ENCODE results near the gene MMP17. TPM values are rescaled to one million over a fixed set of nuclear protein-coding genes. Genes with fewer than 3 reads are reported as not detected.

Gene MMP17
- total RNA-seq, 2 experiments from 2014 or later, result not detected

- Histone ChIP-seq H3K4me1 (ENCODE audit: insufficient read depth, low read length, poor library complexity, severe bottlenecking) (no peaks in the 10 kb centered on the region), H3K4me3 (ENCODE audit: low read depth, low read length, poor library complexity, severe bottlenecking) (no peak overlapping the region), H3K9me2 (ENCODE audit: insufficient read depth, low read length) (no peaks in the 10 kb centered on the region), H2AFZ (ENCODE audit: low read length) (no peak overlapping the region), H4K20me1 (ENCODE audit: insufficient read depth, low read length) (no peaks in the 10 kb centered on the region), H3K9me3 (ENCODE audit: low read length) (no peaks in the 10 kb centered on the region), H3K79me2 (ENCODE audit: insufficient read depth, low read depth, low read length) (no peaks in the 10 kb centered on the region), H3K4me2 (ENCODE audit: low read length) (no peak overlapping the region), H3K36me3 (ENCODE audit: insufficient read depth, low read length) (no peaks in the 10 kb centered on the region), H3K27ac (ENCODE audit: low read depth, low read length, poor library complexity, severe bottlenecking) (no peak overlapping the region)
- ChIA-PET CTCF (ENCODE audit: unreplicated experiment) (no interaction called here), POLR2A (no interaction called here)
- BruUV-seq (replicated peaks), result no TSS peak
- no peak for DNase-seq (ENCODE audit: low spot score)
- intact Hi-C loops (cut with micrococcal nuclease; ENCODE audit: unreplicated experiment), result no loop called here
- TF ChIP-seq, protein P1, sequence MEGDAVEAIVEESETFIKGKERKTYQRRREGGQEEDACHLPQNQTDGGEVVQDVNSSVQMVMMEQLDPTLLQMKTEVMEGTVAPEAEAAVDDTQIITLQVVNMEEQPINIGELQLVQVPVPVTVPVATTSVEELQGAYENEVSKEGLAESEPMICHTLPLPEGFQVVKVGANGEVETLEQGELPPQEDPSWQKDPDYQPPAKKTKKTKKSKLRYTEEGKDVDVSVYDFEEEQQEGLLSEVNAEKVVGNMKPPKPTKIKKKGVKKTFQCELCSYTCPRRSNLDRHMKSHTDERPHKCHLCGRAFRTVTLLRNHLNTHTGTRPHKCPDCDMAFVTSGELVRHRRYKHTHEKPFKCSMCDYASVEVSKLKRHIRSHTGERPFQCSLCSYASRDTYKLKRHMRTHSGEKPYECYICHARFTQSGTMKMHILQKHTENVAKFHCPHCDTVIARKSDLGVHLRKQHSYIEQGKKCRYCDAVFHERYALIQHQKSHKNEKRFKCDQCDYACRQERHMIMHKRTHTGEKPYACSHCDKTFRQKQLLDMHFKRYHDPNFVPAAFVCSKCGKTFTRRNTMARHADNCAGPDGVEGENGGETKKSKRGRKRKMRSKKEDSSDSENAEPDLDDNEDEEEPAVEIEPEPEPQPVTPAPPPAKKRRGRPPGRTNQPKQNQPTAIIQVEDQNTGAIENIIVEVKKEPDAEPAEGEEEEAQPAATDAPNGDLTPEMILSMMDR (conservative IDR thresholded peaks at IDR 0.05; ENCODE audit: low read length), result no peak
- no peak for TF ChIP-seq EZH2phosphoT487 (IDR thresholded peaks at IDR 0.05; ENCODE audit: borderline replicate concordance, low read depth, low read length)
Observed at GRCh38 chr12:131861261-131862083, 33.3 kb downstream of the MMP17 start.

GRCh38 chr12:131862084-131862441 lies 33.9 kb downstream of the MMP17 start:
- Histone ChIP-seq H3K79me2 (ENCODE audit: insufficient read depth, low read depth, low read length) (no peaks in the 10 kb centered on the region), H3K36me3 (ENCODE audit: insufficient read depth, low read length) (no peaks in the 10 kb centered on the region), H4K20me1 (ENCODE audit: insufficient read depth, low read length) (no peaks in the 10 kb centered on the region), H3K9me2 (ENCODE audit: insufficient read depth, low read length) (no peaks in the 10 kb centered on the region), H3K4me1 (ENCODE audit: insufficient read depth, low read length, poor library complexity, severe bottlenecking) (no peaks in the 10 kb centered on the region), H3K9me3 (ENCODE audit: low read length) (no peaks in the 10 kb centered on the region), H3K27ac (ENCODE audit: low read depth, low read length, poor library complexity, severe bottlenecking) (no peak overlapping the region), H2AFZ (ENCODE audit: low read length) (no peak overlapping the region), H3K4me3 (ENCODE audit: low read depth, low read length, poor library complexity, severe bottlenecking) (no peak overlapping the region), H3K4me2 (ENCODE audit: low read length) (no peak overlapping the region)
- DNase-seq (ENCODE audit: low spot score), result no peak
- TF ChIP-seq EZH2phosphoT487 (IDR thresholded peaks at IDR 0.05; ENCODE audit: borderline replicate concordance, low read depth, low read length), result no peak
- TF ChIP-seq, protein P1 (conservative IDR thresholded peaks at IDR 0.05; ENCODE audit: low read length), result no peak
- intact Hi-C loops (cut with micrococcal nuclease; ENCODE audit: unreplicated experiment), result no loop called here
- BruUV-seq (replicated peaks), result no TSS peak
- CTCF ChIA-PET (ENCODE audit: unreplicated experiment), result no interaction called here
- POLR2A ChIA-PET, result no interaction called here

DNA sequence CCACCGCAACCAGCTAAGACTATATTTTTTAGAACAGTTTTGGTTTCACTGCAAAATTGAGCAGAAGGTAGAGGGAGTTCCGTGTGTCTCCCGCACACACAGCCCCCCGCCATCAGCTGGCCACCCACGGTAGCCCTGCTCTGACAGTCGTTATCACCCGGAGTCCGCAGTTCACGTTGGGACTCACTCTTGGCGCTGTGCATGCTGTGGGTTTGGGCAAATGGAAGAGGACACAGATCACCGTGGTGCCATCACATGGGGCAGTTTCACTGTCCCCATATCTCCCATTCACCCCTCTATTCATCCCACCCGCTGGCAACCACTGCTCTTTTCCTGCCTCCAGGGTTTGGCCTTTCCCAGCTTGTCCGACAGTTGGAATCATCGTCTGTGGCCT lies 34.4 kb downstream of the MMP17 start:
- intact Hi-C loops (cut with micrococcal nuclease; ENCODE audit: unreplicated experiment), result no loop called here
- H3K9me3 ChIP-seq (ENCODE audit: low read length), result no peaks in the 10 kb centered on the region
- CTCF ChIA-PET (ENCODE audit: unreplicated experiment), result no interaction called here
- DNase-seq (ENCODE audit: low spot score), result no peak
- no peak overlapping the region for H3K4me2 ChIP-seq (ENCODE audit: low read length)
- BruUV-seq (replicated peaks), result no TSS peak
- H4K20me1 ChIP-seq (ENCODE audit: insufficient read depth, low read length), result no peaks in the 10 kb centered on the region
- H3K27ac ChIP-seq (ENCODE audit: low read depth, low read length, poor library complexity, severe bottlenecking), result no peak overlapping the region
- no peaks in the 10 kb centered on the region for H3K4me1 ChIP-seq (ENCODE audit: insufficient read depth, low read length, poor library complexity, severe bottlenecking)
- H3K4me3 ChIP-seq (ENCODE audit: low read depth, low read length, poor library complexity, severe bottlenecking), result no peak overlapping the region
- H3K36me3 ChIP-seq (ENCODE audit: insufficient read depth, low read length), result no peaks in the 10 kb centered on the region
- POLR2A ChIA-PET, result no interaction called here
- TF ChIP-seq, protein P1 (conservative IDR thresholded peaks at IDR 0.05; ENCODE audit: low read length), result no peak
- no peak for TF ChIP-seq EZH2phosphoT487 (IDR thresholded peaks at IDR 0.05; ENCODE audit: borderline replicate concordance, low read depth, low read length)
- H3K9me2 ChIP-seq (ENCODE audit: insufficient read depth, low read length), result no peaks in the 10 kb centered on the region
- H2AFZ ChIP-seq (ENCODE audit: low read length), result no peak overlapping the region
- H3K79me2 ChIP-seq (ENCODE audit: insufficient read depth, low read depth, low read length), result no peaks in the 10 kb centered on the region

Data from OCI-LY7 (cell line).